CD4-positive, alpha-beta T cell treated with Interferon alpha-2 for 1 hour (primary cell): Measurements from ENCODE around the gene BTBD10.

Experiments used
- DNase-seq, 2 donors: peaks; one replicate each; pipeline ENCODE4 v3.0.0-alpha.2; 2020 to 2022

BTBD10 gene

GRCh38 chr11:13462901-13463778 lies at the start of gene BTBD10:
TSS of gene BTBD10 (minus strand) at chr11:13463222. CDS start at chr11:13445124, 18,098 bp downstream.
- DNase-seq = peak; percentile 94 to 96

- no peak for DNase-seq
Measured at GRCh38 chr11:13503393-13503792, 40.4 kb upstream of the BTBD10 start.

- no peak for DNase-seq
Measured at GRCh38 chr11:13502492-13502891, 39.5 kb upstream of the BTBD10 start.

GRCh38 chr11:13495929-13496328 lies 32.9 kb upstream of the BTBD10 start, which contains the start of gene PTH:
TSS of gene PTH (minus strand) at chr11:13495997. CDS start at chr11:13492855, 3,142 bp downstream.
- no peak for DNase-seq

- DNase-seq = no peak
Measured at GRCh38 chr11:13494051-13494450, 31.0 kb upstream of the BTBD10 start.

GRCh38 chr11:13487661-13488030 lies 24.6 kb upstream of the BTBD10 start:
- peak in 1 of 2 donors; percentile 48 for DNase-seq

GRCh38 chr11:13486926-13487660 lies 24.1 kb upstream of the BTBD10 start:
- DNase-seq = peak; percentile 63 to 78

GRCh38 chr11:13480198-13480597 lies 17.2 kb upstream of the BTBD10 start:
- no peak for DNase-seq

GRCh38 chr11:13479688-13480087 lies 16.7 kb upstream of the BTBD10 start:
- no peak for DNase-seq

GRCh38 chr11:13475091-13475490 lies 12.1 kb upstream of the BTBD10 start:
- no peak for DNase-seq

- DNase-seq = no peak
Measured at GRCh38 chr11:13473013-13473722, 10.1 kb upstream of the BTBD10 start.

- DNase-seq = no peak
Measured at GRCh38 chr11:13468750-13469149, 5.7 kb upstream of the BTBD10 start.

- DNase-seq = peak in 1 of 2 donors; percentile 39
Measured at GRCh38 chr11:13465909-13466371, 2.9 kb upstream of the BTBD10 start.

- no peak for DNase-seq
Measured at GRCh38 chr11:13463779-13464290, 813 bp upstream of the BTBD10 start.

GRCh38 chr11:13462311-13462900 lies 616 bp downstream of the BTBD10 start:
- DNase-seq = peak; percentile 20 to 58

- DNase-seq = no peak
Measured at GRCh38 chr11:13461291-13461690, 1.7 kb downstream of the BTBD10 start.

GRCh38 chr11:13450832-13451397 lies 12.1 kb downstream of the BTBD10 start:
- no peak for DNase-seq

- no peak for DNase-seq
Measured at GRCh38 chr11:13449522-13449921, 13.5 kb downstream of the BTBD10 start.

GRCh38 chr11:13448876-13449275 lies 14.1 kb downstream of the BTBD10 start:
- DNase-seq = no peak

- no peak for DNase-seq
Measured at GRCh38 chr11:13446444-13446843, 16.6 kb downstream of the BTBD10 start.

GRCh38 chr11:13445588-13445987 lies 17.4 kb downstream of the BTBD10 start:
- no peak for DNase-seq
